HCT116 (cell line): Measurements from ENCODE around the gene ACKR3.

Source experiments
- CBX3 ChIP-seq: IDR thresholded peaks from 2 replicates; pipeline ENCODE4 v1.6.1; 2012; ENCODE audit warnings: low read depth
- SIN3A ChIP-seq: IDR thresholded peaks from 2 replicates; pipeline ENCODE4 v1.6.1; 2012; ENCODE audit warnings: low read depth
- TF ChIP-seq, protein P1 (sequence below), 3 experiments: fragments of 200-600 bp in 1 of 3; sonication (generic) in 1 of 3; IDR thresholded peaks in 2 of 3; conservative IDR thresholded peaks in 1 of 3; 2 replicates each; pipeline ENCODE4 v1.5.1; 2012 to 2017; ENCODE audit warnings: low read depth in 2 of 3, low read length in 2 of 3, antibody characterized with exemption in 1 of 3, borderline replicate concordance in 1 of 3, control low read depth in 1 of 3, mild to moderate bottlenecking in 1 of 3, mixed read lengths in 1 of 3, mixed run types in 1 of 3, moderate library complexity in 1 of 3; ENCODE audit not compliant: insufficient read depth in 1 of 3

DNA sequence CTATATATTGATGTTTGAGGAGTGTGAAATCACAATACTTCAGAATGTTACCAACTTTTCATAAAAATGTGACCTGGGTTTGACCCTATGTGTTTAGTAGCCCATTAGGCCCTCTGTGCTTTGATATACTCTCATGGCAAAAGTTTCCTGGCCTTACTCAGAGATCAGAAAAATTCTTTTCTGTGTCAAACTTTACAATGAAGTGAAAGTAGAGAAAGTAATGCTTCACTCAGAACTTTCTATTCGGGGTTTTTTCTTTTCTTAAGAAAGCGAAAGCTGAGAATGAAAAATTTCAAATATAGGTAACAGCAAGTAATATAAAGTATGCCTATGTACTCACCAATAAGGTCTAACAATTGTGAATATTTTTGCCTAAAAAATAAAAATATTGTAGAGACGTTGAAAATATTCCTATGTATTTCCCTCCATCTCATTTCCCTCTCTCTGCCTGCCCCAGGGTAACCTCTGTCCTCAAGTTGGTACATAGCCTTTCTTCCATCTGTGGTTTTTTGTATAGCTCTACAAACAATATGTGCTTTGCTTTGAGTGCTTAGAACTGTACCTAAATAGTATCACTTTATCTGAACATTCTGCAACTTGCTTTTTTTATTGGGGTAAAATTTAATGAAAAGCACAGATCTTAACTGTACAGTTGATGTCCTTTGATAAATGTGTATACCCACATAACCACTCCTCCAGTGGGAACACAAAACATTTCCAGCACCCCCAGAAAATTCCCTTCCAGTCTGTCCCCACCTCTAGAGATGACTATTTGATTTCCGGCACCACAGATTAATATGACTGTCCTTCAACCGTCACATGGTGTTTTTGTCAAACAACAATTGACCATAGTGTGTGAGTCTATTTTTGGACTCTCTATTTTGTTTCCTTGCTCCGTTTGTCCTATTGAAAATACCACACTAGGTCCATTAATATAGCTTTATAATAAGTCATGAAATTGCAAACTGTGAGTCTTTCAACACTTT is 10.3 kb upstream of the ACKR3 start:
- TF ChIP-seq, protein P1, sequence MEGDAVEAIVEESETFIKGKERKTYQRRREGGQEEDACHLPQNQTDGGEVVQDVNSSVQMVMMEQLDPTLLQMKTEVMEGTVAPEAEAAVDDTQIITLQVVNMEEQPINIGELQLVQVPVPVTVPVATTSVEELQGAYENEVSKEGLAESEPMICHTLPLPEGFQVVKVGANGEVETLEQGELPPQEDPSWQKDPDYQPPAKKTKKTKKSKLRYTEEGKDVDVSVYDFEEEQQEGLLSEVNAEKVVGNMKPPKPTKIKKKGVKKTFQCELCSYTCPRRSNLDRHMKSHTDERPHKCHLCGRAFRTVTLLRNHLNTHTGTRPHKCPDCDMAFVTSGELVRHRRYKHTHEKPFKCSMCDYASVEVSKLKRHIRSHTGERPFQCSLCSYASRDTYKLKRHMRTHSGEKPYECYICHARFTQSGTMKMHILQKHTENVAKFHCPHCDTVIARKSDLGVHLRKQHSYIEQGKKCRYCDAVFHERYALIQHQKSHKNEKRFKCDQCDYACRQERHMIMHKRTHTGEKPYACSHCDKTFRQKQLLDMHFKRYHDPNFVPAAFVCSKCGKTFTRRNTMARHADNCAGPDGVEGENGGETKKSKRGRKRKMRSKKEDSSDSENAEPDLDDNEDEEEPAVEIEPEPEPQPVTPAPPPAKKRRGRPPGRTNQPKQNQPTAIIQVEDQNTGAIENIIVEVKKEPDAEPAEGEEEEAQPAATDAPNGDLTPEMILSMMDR (IDR thresholded peaks at IDR 0.05 in 2 of 3, conservative IDR thresholded peaks at IDR 0.05 in 1 of 3; ENCODE audit: borderline replicate concordance in 1 of 3, insufficient read depth in 1 of 3, low read depth in 2 of 3, low read length in 2 of 3) = no peak
- no peak for TF ChIP-seq CBX3
- TF ChIP-seq SIN3A = no peak
